Activated naive CD8-positive, alpha-beta T cell treated with anti-CD3 and anti-CD28 coated beads for 36 hours (primary cell): ENCODE results near the gene KAT8. TPM values are rescaled to one million over a fixed set of nuclear protein-coding genes. Genes with fewer than 3 reads are reported as not detected.
A peak's percentile ranks its signal among the peaks of the same experiment; 100 is the strongest.
"Not testable (repeated sequence)": the region's sequence is repeated elsewhere in the genome, so short reads cannot be mapped to it uniquely, and the experiment has no call there.

Experiments
- DNase-seq: peaks from one replicate; pipeline ENCODE4 v3.0.0; 2021
- H3K27ac Mint-ChIP-seq: one replicate; pipeline ENCODE4 v1.8.0; 2022; ENCODE audit warnings: mild to moderate bottlenecking, moderate library complexity, mixed read lengths
- H3K27me3 Mint-ChIP-seq: one replicate; pipeline ENCODE4 v1.8.0; 2022; ENCODE audit warnings: mild to moderate bottlenecking, mixed read lengths
- H3K36me3 Mint-ChIP-seq: one replicate; pipeline ENCODE4 v1.8.0; 2021; ENCODE audit warnings: mild to moderate bottlenecking, mixed read lengths
- H3K4me1 Mint-ChIP-seq: one replicate; pipeline ENCODE4 v1.8.0; 2021; ENCODE audit warnings: mixed read lengths
- H3K4me3 Mint-ChIP-seq: one replicate; pipeline ENCODE4 v1.8.0; 2022; ENCODE audit warnings: mild to moderate bottlenecking, moderate library complexity, mixed read lengths
- H3K9me3 Mint-ChIP-seq: one replicate; pipeline ENCODE4 v1.8.0; 2022; ENCODE audit warnings: mixed read lengths
- total RNA-seq, 2 experiments: library from RNA; stranded (reverse); gene quantifications; one replicate each; pipeline ENCODE4 v1.2.3, GENCODE V29; 2021

The KAT8 gene
- total RNA-seq, 2 experiments from 2014 or later, result 48.9 to 49.9 TPM

DNA sequence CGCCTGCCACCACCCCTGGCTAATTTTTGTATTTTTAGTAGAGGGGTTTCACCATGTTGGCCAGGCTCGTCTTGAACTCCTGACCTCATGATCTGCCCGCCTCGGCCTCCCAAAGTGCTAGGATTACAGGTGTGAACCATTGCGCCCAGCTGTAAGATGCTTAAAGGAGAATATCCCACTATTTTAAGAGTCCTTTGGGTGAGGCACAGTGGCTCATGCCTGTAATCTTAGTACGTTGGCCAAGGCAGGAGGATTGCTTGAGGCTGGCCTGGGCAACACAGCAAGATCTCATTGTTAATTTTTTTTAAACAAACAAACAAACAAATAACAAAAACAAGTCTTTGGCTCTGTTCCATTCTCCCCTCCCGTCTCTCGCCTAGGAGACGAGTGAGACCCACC, 23.6 kb downstream of the KAT8 start:
- H3K4me3 Mint-ChIP-seq, H3K27me3 Mint-ChIP-seq, H3K27ac Mint-ChIP-seq: not testable (repeated sequence)

GRCh38 chr16:31141489-31142108, 24.1 kb downstream of the KAT8 start:
- Mint-ChIP-seq H3K9me3 (no peaks in the 10 kb centered on the region), H3K4me3 (peak overlapping the region; percentile 75), H3K27ac (peak overlapping the region; percentile 86), H3K36me3 (no peaks in the 10 kb centered on the region), H3K4me1 (peaks cover 9% of the 10 kb centered on the region), H3K27me3 (no peaks in the 10 kb centered on the region)
- DNase-seq, result peak; percentile 10

More for the DNA sequence above, 23.6 kb downstream of the KAT8 start:
- not testable (repeated sequence) for H3K9me3 Mint-ChIP-seq, H3K4me1 Mint-ChIP-seq, DNase-seq, H3K36me3 Mint-ChIP-seq

DNA sequence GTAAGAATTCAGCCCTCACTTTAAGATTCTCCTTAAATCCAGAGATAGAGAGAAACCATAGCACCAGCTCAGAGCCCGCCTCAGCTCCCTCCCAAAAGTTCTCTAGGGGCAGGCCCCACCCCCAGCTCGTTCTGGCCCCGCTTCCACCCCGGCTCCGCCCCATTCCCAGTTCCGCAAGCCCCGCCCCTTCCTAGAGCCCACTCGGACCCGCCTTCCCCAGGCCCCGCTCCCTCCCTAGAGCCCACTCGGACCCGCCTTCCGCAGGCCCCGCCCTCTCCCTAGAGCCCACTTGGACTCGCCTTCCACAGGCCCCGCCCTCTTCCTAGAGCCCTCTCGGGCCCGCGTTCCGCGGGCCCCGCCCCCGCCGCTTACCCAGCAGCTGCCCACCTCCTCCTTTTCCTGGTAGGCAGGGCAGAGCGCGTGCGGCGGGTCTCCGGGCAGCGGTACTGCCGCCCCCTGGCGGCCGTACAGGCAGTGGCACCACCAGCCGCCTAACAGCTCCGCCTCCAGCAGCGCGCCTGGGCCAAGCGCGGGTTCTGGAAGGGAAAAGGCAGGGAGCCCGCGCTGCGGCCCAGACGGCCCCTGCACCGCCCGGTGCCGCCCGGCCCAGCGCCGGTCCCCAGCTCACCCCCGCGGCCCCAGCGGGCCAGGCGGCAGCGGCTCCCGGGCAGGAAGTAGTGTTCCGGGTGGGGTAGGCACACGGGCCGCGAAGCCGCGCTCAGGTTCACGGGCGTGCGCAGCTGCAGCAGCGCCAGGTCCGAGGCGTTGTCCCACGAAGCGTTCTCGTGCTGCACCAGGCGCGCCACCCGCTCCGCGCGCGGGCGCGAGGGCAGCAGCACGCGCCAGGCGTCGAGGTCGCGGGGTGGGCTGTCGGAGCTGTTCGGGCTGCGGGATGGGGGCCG, 24.9 kb downstream of the KAT8 start:
- Mint-ChIP-seq H3K27me3 (no peaks in the 10 kb centered on the region), H3K36me3 (no peaks in the 10 kb centered on the region), H3K9me3 (no peaks in the 10 kb centered on the region), H3K4me3 (peak overlapping the region; percentile 75), H3K4me1 (peaks cover 9% of the 10 kb centered on the region), H3K27ac (peak overlapping the region; percentile 86)
- peak; percentile 99 for DNase-seq

- Mint-ChIP-seq H3K4me1 (peaks cover 9% of the 10 kb centered on the region), H3K36me3 (no peaks in the 10 kb centered on the region), H3K9me3 (no peaks in the 10 kb centered on the region), H3K4me3 (no peak overlapping the region), H3K27ac (no peak overlapping the region), H3K27me3 (peaks cover 3% of the 10 kb centered on the region)
- DNase-seq, result no peak
Observed at GRCh38 chr16:31143011-31143693, 25.7 kb downstream of the KAT8 start.

GRCh38 chr16:31143694-31144148, 26.3 kb downstream of the KAT8 start:
- no peak overlapping the region for H3K4me3 Mint-ChIP-seq
- no peak for DNase-seq
- no peaks in the 10 kb centered on the region for H3K9me3 Mint-ChIP-seq
- H3K27ac Mint-ChIP-seq, result no peak overlapping the region
- peaks cover 3% of the 10 kb centered on the region for H3K27me3 Mint-ChIP-seq
- peaks cover 9% of the 10 kb centered on the region for H3K4me1 Mint-ChIP-seq
- no peaks in the 10 kb centered on the region for H3K36me3 Mint-ChIP-seq

- H3K27ac Mint-ChIP-seq, H3K27me3 Mint-ChIP-seq, H3K4me3 Mint-ChIP-seq: not testable (repeated sequence)
Observed at GRCh38 chr16:31144418-31144817, 27.0 kb downstream of the KAT8 start.

GRCh38 chr16:31145398-31145990, 28.0 kb downstream of the KAT8 start:
- H3K4me1 Mint-ChIP-seq, result peaks cover 9% of the 10 kb centered on the region
- H3K9me3 Mint-ChIP-seq, result no peaks in the 10 kb centered on the region
- no peaks in the 10 kb centered on the region for H3K36me3 Mint-ChIP-seq
- DNase-seq, result no peak
- H3K4me3 Mint-ChIP-seq, result no peak overlapping the region
- peaks cover 3% of the 10 kb centered on the region for H3K27me3 Mint-ChIP-seq
- no peak overlapping the region for H3K27ac Mint-ChIP-seq

More at GRCh38 chr16:31144418-31144817, 27.0 kb downstream of the KAT8 start:
- not testable (repeated sequence) for H3K4me1 Mint-ChIP-seq, DNase-seq, H3K36me3 Mint-ChIP-seq, H3K9me3 Mint-ChIP-seq

GRCh38 chr16:31147574-31147973, 30.1 kb downstream of the KAT8 start:
- H3K27me3 Mint-ChIP-seq, result peaks cover 3% of the 10 kb centered on the region
- H3K4me1 Mint-ChIP-seq, result peaks cover 1% of the 10 kb centered on the region
- H3K36me3 Mint-ChIP-seq, result no peaks in the 10 kb centered on the region
- DNase-seq, result no peak
- H3K4me3 Mint-ChIP-seq, result no peak overlapping the region
- H3K27ac Mint-ChIP-seq, result no peak overlapping the region
- H3K9me3 Mint-ChIP-seq, result no peaks in the 10 kb centered on the region

- Mint-ChIP-seq H3K4me1 (peaks cover 1% of the 10 kb centered on the region), H3K4me3 (no peak overlapping the region)
Observed at GRCh38 chr16:31148281-31148728, 30.8 kb downstream of the KAT8 start.

DNA sequence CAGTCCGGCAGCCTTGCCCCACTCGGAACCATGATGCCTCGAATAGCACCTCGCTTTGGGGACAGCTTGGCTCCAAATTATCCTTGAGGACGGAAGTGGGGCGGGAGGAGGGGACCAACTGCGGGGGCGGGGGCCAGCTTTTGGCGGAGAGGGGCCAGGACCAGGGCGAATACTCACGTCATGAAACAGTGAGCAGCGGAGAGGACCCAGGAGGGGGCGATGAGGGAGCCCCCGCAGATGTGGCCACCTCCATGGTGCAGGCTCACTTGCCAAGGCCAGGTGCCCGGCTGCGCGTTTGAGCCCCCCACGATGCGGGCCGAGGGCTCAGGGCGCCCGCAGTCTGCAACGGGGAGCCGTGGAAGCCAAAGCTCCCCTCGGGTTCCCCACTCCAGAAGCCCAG, 31.4 kb downstream of the KAT8 start:
- Mint-ChIP-seq H3K9me3 (no peaks in the 10 kb centered on the region), H3K27me3 (peaks cover 3% of the 10 kb centered on the region), H3K36me3 (no peaks in the 10 kb centered on the region), H3K27ac (no peak overlapping the region), H3K4me1 (no peaks in the 10 kb centered on the region), H3K4me3 (no peak overlapping the region)
- DNase-seq, result no peak

More at GRCh38 chr16:31148281-31148728, 30.8 kb downstream of the KAT8 start:
- DNase-seq, result no peak
- Mint-ChIP-seq H3K9me3 (no peaks in the 10 kb centered on the region), H3K27ac (no peak overlapping the region), H3K27me3 (peaks cover 3% of the 10 kb centered on the region), H3K36me3 (no peaks in the 10 kb centered on the region)

GRCh38 chr16:31149332-31149731, 31.9 kb downstream of the KAT8 start:
- DNase-seq, result no peak
- H3K4me3 Mint-ChIP-seq, result no peak overlapping the region
- no peak overlapping the region for H3K27ac Mint-ChIP-seq
- H3K9me3 Mint-ChIP-seq, result no peaks in the 10 kb centered on the region
- no peaks in the 10 kb centered on the region for H3K36me3 Mint-ChIP-seq
- peaks cover 3% of the 10 kb centered on the region for H3K27me3 Mint-ChIP-seq
- no peaks in the 10 kb centered on the region for H3K4me1 Mint-ChIP-seq

DNA sequence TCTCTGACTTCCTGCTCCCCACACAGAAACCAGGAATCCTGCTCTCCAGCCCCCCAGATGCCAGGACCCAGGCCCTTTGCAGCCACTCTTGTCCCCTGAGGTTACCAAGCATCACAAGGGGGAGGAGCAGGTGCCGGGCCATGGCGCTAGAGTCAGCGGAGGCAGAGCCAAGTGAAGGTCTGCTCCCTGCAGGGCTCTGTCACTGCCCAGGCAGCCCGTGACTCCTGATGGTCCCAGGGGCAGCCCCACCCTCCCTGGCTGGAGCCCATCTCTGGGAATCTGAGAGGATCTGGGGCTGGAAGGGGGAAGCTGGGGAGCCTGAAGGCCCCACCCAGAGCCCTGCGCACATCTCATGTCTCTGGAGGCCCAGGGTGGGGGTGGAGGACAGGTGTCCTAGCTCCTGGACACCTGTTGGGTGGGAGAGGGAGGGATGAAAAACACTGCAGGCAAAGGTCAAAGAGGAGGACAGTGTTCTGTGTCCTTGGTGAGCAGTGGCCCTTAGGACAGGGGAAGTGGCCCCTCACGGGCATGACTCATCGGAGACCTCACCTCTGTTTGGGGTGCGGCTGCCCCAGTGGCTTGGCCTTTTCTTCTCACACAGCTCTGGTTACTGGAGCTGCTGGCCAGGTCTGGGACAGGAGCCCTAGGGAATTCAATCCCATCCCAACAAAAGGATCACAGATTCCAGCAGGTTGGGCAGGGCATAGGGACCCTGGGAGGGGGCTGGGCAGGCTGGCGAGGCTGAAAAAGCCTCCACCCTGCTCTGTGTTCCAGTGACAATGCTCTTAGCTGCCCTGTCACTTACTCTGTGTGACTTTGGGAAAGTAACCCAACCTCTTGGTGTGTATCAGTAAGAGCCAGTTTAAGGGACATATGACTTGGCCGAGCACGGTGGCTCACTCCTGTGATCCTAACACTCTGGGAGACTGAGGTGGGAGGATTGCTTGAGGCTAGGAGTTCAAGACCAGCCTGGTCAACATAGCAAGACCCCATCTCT, 32.7 kb downstream of the KAT8 start, which contains the start of gene PRSS36:
PRSS36 (minus strand) TSS at position 173 of the 997 bp plus-strand sequence; CDS start at position 142, 31 bp downstream.
- H3K9me3 Mint-ChIP-seq, result no peaks in the 10 kb centered on the region

DNA sequence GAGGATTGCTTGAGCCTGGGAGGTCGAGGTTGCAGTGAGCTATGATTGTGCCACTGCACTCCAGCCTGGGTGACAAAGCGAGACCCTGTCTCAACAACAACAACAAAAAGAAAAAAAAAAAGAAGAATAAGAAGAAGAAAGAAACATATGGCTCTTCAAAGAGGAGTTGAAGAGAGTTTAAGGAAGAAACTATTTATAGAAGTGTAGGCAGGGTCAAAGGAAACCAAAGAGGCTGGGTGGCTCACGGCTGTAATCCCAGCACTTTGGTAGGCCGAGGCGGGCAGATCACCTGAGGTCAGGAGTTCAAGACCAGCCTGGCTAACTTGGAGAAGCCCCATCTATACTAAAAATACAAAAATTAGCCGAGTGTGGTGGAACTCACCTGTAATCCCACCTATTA, 33.5 kb downstream of the KAT8 start:
- not testable (repeated sequence) for H3K27me3 Mint-ChIP-seq, H3K4me3 Mint-ChIP-seq, H3K36me3 Mint-ChIP-seq, H3K4me1 Mint-ChIP-seq, H3K9me3 Mint-ChIP-seq, DNase-seq, H3K27ac Mint-ChIP-seq

More for the DNA sequence above, 32.7 kb downstream of the KAT8 start, which contains the start of gene PRSS36:
- H3K27ac Mint-ChIP-seq, result no peak within 1 kb of the TSS
- no peaks in the 10 kb centered on the region for H3K36me3 Mint-ChIP-seq
- peaks cover 3% of the 10 kb centered on the region for H3K27me3 Mint-ChIP-seq
- H3K4me3 Mint-ChIP-seq, result no peak within 1 kb of the TSS
- H3K4me1 Mint-ChIP-seq, result no peaks in the 10 kb centered on the region
- no peak for DNase-seq

DNA sequence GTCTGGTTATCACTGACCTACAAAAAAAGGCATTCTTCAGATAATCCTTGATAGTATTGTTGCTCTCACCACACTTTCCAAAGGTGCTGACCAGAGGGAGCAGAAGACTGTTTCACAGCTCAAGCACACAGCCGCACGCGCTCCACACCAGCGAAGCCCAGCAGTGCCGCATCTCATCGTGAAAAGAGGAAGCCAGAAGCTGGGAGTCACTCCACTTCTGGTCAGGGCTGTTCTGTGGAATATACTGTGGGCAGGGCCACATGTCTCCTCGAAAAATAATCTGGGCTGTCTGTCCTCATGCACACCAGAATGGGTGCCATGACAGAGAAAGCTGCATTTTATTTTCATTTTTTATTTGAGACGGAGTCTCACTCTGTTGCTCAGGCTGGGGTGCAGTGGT, 39.7 kb downstream of the KAT8 start:
- peaks cover 3% of the 10 kb centered on the region for H3K27me3 Mint-ChIP-seq
- no peaks in the 10 kb centered on the region for H3K9me3 Mint-ChIP-seq
- no peak for DNase-seq
- no peak overlapping the region for H3K27ac Mint-ChIP-seq
- peaks cover 6% of the 10 kb centered on the region for H3K4me1 Mint-ChIP-seq
- peak overlapping the region; percentile 32 for H3K4me3 Mint-ChIP-seq
- H3K36me3 Mint-ChIP-seq, result no peaks in the 10 kb centered on the region
